Astrocyte (in vitro differentiated cells and primary cell): ENCODE results near the gene EPHA2. TPM values are rescaled to one million over a fixed set of nuclear protein-coding genes. Genes with fewer than 3 reads are reported as not detected.

ENCODE experiments used
- DNase-seq: peaks from one replicate; pipeline ENCODE4 v3.0.0-alpha.2; 2010; ENCODE audit warnings: low read depth
- FAIRE-seq: peaks from 2 replicates; lab custom pipeline; 2011; peaks lifted over from hg19 to GRCh38; lab: Jason Lieb, UNC
- H2AFZ ChIP-seq: 2 replicates; pipeline ENCODE4 v1.6.0; 2012; ENCODE audit warnings: low read depth, low read length, inconsistent platforms
- H3K27ac ChIP-seq: 2 replicates; pipeline ENCODE4 v1.5.1; 2011; ENCODE audit warnings: low read depth, low read length, inconsistent platforms
- H3K27me3 ChIP-seq: 2 replicates; pipeline ENCODE4 v1.6.0; 2011; ENCODE audit warnings: low read length, inconsistent platforms; ENCODE audit not compliant: insufficient read depth
- H3K36me3 ChIP-seq: 2 replicates; pipeline ENCODE4 v1.5.1; 2011; ENCODE audit warnings: low read length, inconsistent platforms; ENCODE audit not compliant: insufficient read depth
- H3K4me1 ChIP-seq: 2 replicates; pipeline ENCODE4 v1.5.1; 2011; ENCODE audit warnings: low read length, inconsistent platforms; ENCODE audit not compliant: insufficient read depth
- H3K4me2 ChIP-seq: 2 replicates; pipeline ENCODE4 v1.6.0; 2012; ENCODE audit warnings: low read length, inconsistent platforms
- H3K4me3 ChIP-seq: 2 replicates; pipeline ENCODE4 v1.5.1; 2011; ENCODE audit warnings: low read depth, mild to moderate bottlenecking, low read length, inconsistent platforms; ENCODE audit not compliant: insufficient read depth
- H3K79me2 ChIP-seq: 2 replicates; pipeline ENCODE4 v1.6.0; 2012; ENCODE audit warnings: mild to moderate bottlenecking, low read length, inconsistent platforms; ENCODE audit not compliant: insufficient read depth
- H3K9ac ChIP-seq: 2 replicates; pipeline ENCODE4 v1.6.0; 2012; ENCODE audit warnings: mild to moderate bottlenecking, low read length, inconsistent platforms
- H3K9me3 ChIP-seq: 2 replicates; pipeline ENCODE4 v1.5.1; 2012; ENCODE audit warnings: low read depth, mild to moderate bottlenecking, low read length, inconsistent platforms; ENCODE audit not compliant: insufficient read depth
- H4K20me1 ChIP-seq: 2 replicates; pipeline ENCODE4 v1.6.0; 2012; ENCODE audit warnings: low read length, inconsistent platforms; ENCODE audit not compliant: insufficient read depth
- H3K27ac Mint-ChIP-seq: one replicate; pipeline ENCODE4 v1.8.0; 2021; ENCODE audit warnings: mild to moderate bottlenecking, mixed read lengths; ENCODE audit not compliant: unreplicated experiment
- H3K27me3 Mint-ChIP-seq: one replicate; pipeline ENCODE4 v1.8.0; 2021; ENCODE audit warnings: low read depth, mixed read lengths; ENCODE audit not compliant: unreplicated experiment
- H3K36me3 Mint-ChIP-seq: one replicate; pipeline ENCODE4 v1.8.0; 2021; ENCODE audit warnings: low read depth, mixed read lengths; ENCODE audit not compliant: unreplicated experiment
- H3K4me1 Mint-ChIP-seq: one replicate; pipeline ENCODE4 v1.8.0; 2021; ENCODE audit warnings: low read depth, mixed read lengths; ENCODE audit not compliant: unreplicated experiment
- H3K4me3 Mint-ChIP-seq: one replicate; pipeline ENCODE4 v1.8.0; 2021; ENCODE audit warnings: mild to moderate bottlenecking, moderate library complexity, mixed read lengths; ENCODE audit not compliant: unreplicated experiment
- H3K9me3 Mint-ChIP-seq: one replicate; pipeline ENCODE4 v1.8.0; 2021; ENCODE audit warnings: mild to moderate bottlenecking, mixed read lengths; ENCODE audit not compliant: unreplicated experiment
- EZH2 ChIP-seq: IDR thresholded peaks from 2 replicates; pipeline ENCODE4 v1.6.1; 2012; ENCODE audit warnings: mild to moderate bottlenecking, low read length, inconsistent platforms; ENCODE audit not compliant: insufficient read depth
- total RNA-seq: library from RNA; stranded (reverse); gene quantifications from 2 replicates; pipeline ENCODE4 v1.2.1, GENCODE V29; 2021
- TF ChIP-seq, protein P1 (sequence below): IDR thresholded peaks from 2 replicates; pipeline ENCODE4 v1.5.1; 2011; ENCODE audit warnings: low read depth, mild to moderate bottlenecking, inconsistent platforms, low read length, moderate library complexity; ENCODE audit not compliant: insufficient read depth

Gene EPHA2
- total RNA-seq, 1 donor from 2014 or later = 140 TPM

DNA sequence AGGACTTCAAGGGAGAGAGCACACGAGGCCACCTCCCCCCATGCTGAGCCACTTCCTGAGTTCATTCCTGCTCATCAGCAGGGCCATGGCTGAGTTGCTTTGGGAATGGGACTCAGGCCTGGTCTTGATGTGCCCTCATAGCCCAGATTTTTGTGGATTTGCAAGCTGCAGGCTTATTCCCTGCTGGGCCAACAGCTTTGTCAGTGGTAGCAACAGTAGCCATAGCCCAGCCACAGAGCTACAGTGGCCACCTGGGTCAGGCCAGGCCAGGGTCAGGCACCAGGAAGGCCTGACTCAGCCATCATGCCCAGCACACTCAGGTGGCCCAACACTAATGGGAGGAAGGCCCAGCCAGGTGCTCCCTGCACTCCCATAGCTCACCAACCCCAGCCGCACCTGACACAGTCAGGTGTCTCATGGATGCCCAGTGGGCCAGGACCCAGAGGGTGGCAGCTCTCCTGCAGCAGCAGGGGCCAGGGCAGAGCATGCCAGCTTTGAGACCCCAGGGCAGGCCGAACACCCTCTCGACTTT lies 33.5 kb downstream of the EPHA2 start:
- Histone ChIP-seq H3K4me2 (peak overlapping the region; percentile 10), H3K9ac (no peak overlapping the region), H4K20me1 (peaks cover 52% of the 10 kb centered on the region), H3K79me2 (peaks cover 10% of the 10 kb centered on the region), H3K27ac (no peak overlapping the region), H2AFZ (no peak overlapping the region), H3K27me3 (no peaks in the 10 kb centered on the region), H3K9me3 (no peaks in the 10 kb centered on the region), H3K36me3 (peaks cover 24% of the 10 kb centered on the region), H3K4me3 (no peak overlapping the region), H3K4me1 (peaks cover 13% of the 10 kb centered on the region)
- DNase-seq (peak; percentile 68), FAIRE-seq (no peak)
- Mint-ChIP-seq H3K4me3 (peak overlapping the region; percentile 20), H3K9me3 (no peaks in the 10 kb centered on the region), H3K4me1 (peaks cover 27% of the 10 kb centered on the region), H3K36me3 (peaks cover 29% of the 10 kb centered on the region), H3K27ac (peak overlapping the region; percentile 87), H3K27me3 (no peaks in the 10 kb centered on the region)
- no peak for TF ChIP-seq EZH2
- TF ChIP-seq, protein P1, sequence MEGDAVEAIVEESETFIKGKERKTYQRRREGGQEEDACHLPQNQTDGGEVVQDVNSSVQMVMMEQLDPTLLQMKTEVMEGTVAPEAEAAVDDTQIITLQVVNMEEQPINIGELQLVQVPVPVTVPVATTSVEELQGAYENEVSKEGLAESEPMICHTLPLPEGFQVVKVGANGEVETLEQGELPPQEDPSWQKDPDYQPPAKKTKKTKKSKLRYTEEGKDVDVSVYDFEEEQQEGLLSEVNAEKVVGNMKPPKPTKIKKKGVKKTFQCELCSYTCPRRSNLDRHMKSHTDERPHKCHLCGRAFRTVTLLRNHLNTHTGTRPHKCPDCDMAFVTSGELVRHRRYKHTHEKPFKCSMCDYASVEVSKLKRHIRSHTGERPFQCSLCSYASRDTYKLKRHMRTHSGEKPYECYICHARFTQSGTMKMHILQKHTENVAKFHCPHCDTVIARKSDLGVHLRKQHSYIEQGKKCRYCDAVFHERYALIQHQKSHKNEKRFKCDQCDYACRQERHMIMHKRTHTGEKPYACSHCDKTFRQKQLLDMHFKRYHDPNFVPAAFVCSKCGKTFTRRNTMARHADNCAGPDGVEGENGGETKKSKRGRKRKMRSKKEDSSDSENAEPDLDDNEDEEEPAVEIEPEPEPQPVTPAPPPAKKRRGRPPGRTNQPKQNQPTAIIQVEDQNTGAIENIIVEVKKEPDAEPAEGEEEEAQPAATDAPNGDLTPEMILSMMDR = no peak

DNA sequence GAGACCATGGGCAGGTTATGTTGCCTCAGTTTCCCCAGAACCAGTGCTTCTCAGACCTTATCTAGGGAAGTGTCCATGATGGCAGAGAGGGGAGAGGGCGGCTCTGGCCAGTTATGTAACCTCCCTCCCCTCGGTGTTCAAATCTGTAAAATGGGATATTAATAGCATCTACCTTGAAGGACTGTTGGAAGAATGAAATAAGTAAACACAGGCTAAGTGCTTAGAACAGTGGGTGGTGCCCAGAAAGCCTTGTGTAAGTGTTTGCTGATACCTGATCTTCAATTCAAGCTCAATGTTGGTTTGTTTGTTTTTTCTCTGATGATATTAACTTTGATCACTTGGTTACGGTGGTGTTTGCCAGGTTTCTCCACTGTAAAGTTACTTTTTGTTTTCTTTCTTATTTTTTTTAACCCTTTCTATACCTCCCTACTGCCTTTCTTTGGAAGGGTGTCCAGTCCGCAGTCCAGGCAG lies 34.9 kb downstream of the EPHA2 start:
- FAIRE-seq (no peak), DNase-seq (no peak)
- no peaks in the 10 kb centered on the region for H3K9me3 Mint-ChIP-seq
- H3K27me3 ChIP-seq = no peaks in the 10 kb centered on the region
- peaks cover 22% of the 10 kb centered on the region for H3K4me1 ChIP-seq
- peak overlapping the region; percentile 5 for H3K4me3 Mint-ChIP-seq
- H4K20me1 ChIP-seq = peaks cover 38% of the 10 kb centered on the region
- no peak overlapping the region for H2AFZ ChIP-seq
- peaks cover 4% of the 10 kb centered on the region for H3K79me2 ChIP-seq
- no peak overlapping the region for H3K9ac ChIP-seq
- no peak overlapping the region for H3K27ac Mint-ChIP-seq
- H3K36me3 ChIP-seq = peaks cover 11% of the 10 kb centered on the region
- no peak for TF ChIP-seq EZH2
- TF ChIP-seq, protein P1 = no peak
- peaks cover 38% of the 10 kb centered on the region for H3K4me1 Mint-ChIP-seq
- no peaks in the 10 kb centered on the region for H3K27me3 Mint-ChIP-seq
- peaks cover 19% of the 10 kb centered on the region for H3K36me3 Mint-ChIP-seq
- no peak overlapping the region for H3K4me3 ChIP-seq
- no peaks in the 10 kb centered on the region for H3K9me3 ChIP-seq
- H3K4me2 ChIP-seq = no peak overlapping the region
- no peak overlapping the region for H3K27ac ChIP-seq

DNA sequence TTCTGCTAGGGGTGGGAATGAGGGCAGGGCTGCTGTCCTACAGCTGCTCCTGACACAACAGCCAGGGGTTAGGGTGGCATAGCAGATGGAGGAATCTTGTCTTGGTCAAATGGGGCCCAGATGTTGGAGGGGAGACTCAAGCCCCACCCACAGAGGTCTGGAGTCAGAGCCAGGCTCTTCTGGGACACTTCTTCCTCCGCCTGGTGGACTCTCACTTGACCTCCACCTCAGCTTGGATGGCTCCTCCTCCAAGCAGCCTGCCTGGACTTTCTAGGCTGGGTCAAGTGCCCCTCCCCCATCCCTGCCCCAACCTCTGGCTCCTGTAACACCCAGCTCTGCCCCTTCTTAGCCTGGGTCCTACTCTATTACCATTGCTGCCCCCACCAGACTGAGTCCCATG lies 35.5 kb downstream of the EPHA2 start:
- Mint-ChIP-seq H3K4me3 (no peak overlapping the region), H3K27ac (no peak overlapping the region)
- DNase-seq = no peak

More for the DNA sequence above, 35.5 kb downstream of the EPHA2 start:
- Histone ChIP-seq H3K9ac (no peak overlapping the region), H2AFZ (no peak overlapping the region), H3K4me3 (no peak overlapping the region), H3K9me3 (no peaks in the 10 kb centered on the region), H4K20me1 (peaks cover 32% of the 10 kb centered on the region), H3K4me1 (peaks cover 25% of the 10 kb centered on the region), H3K27ac (no peak overlapping the region), H3K79me2 (no peaks in the 10 kb centered on the region), H3K27me3 (no peaks in the 10 kb centered on the region), H3K36me3 (peaks cover 8% of the 10 kb centered on the region), H3K4me2 (no peak overlapping the region)
- TF ChIP-seq EZH2 = no peak
- TF ChIP-seq, protein P1 = no peak
- Mint-ChIP-seq H3K9me3 (no peaks in the 10 kb centered on the region), H3K36me3 (peaks cover 17% of the 10 kb centered on the region), H3K27me3 (no peaks in the 10 kb centered on the region), H3K4me1 (peaks cover 40% of the 10 kb centered on the region)
- no peak for FAIRE-seq
